HL-60 (cell line): ENCODE data around the gene LRBA.

Experiments used
- DNase-seq, 2 experiments: peaks; one replicate each; pipeline ENCODE4 v3.0.0-alpha.2; 2010 to 2020; ENCODE audit warnings: low read depth in 1 of 2, low spot score in 1 of 2
- H3K27ac ChIP-seq: fragments of 250-450 bp; sonication (Bioruptor Pico); replicated peaks from 2 replicates; pipeline ENCODE4 v1.5.1; 2020; ENCODE audit warnings: mild to moderate bottlenecking, moderate library complexity
- H3K27me3 ChIP-seq: fragments of 250-450 bp; sonication (Bioruptor Pico); 2 replicates; pipeline ENCODE4 v1.5.1; 2021; ENCODE audit warnings: mild to moderate bottlenecking, moderate library complexity; ENCODE audit not compliant: insufficient read depth, poor library complexity, severe bottlenecking
- H3K4me3 ChIP-seq: replicated peaks from 2 replicates; pipeline ENCODE4 v1.5.1; 2011; ENCODE audit warnings: mild to moderate bottlenecking, control low read depth, low read length; ENCODE audit not compliant: insufficient read depth
- CTCF ChIP-seq: IDR thresholded peaks from one replicate; pipeline ENCODE4 v1.5.1; 2011; ENCODE audit warnings: low read length, control low read depth, inconsistent platforms; ENCODE audit not compliant: insufficient read depth
- GABPA ChIP-seq: IDR thresholded peaks from 2 replicates; pipeline ENCODE4 v1.6.1; 2012; ENCODE audit warnings: low read depth
- POLR2AphosphoS5 ChIP-seq: IDR thresholded peaks from 2 replicates; pipeline ENCODE4 v1.6.1; 2012; ENCODE audit warnings: low read depth
- REST ChIP-seq: IDR thresholded peaks from 2 replicates; pipeline ENCODE4 v1.6.1; 2012; ENCODE audit warnings: low read depth; ENCODE audit not compliant: insufficient replicate concordance
- SPI1 ChIP-seq: IDR thresholded peaks from 2 replicates; pipeline ENCODE4 v1.6.1; 2012; ENCODE audit warnings: low read depth, mild to moderate bottlenecking, borderline replicate concordance

The LRBA gene

GRCh38 chr4:150286656-150287055, 728.4 kb downstream of the LRBA start:
- no peak overlapping the region for H3K27ac ChIP-seq
- TF ChIP-seq SPI1 (no peak), REST (no peak), POLR2AphosphoS5 (no peak), CTCF (no peak), GABPA (no peak)
- no peak for DNase-seq
- H3K4me3 ChIP-seq: no peak overlapping the region
- H3K27me3 ChIP-seq: no peaks in the 10 kb centered on the region

GRCh38 chr4:150283689-150284088, 731.4 kb downstream of the LRBA start:
- Histone ChIP-seq H3K27ac (no peak overlapping the region), H3K4me3 (no peak overlapping the region), H3K27me3 (no peaks in the 10 kb centered on the region)
- no peak for DNase-seq
- TF ChIP-seq SPI1 (no peak), GABPA (no peak), REST (no peak)

GRCh38 chr4:150280975-150281374, 734.1 kb downstream of the LRBA start:
- no peaks in the 10 kb centered on the region for H3K27me3 ChIP-seq

More at GRCh38 chr4:150280975-150281374, 734.1 kb downstream of the LRBA start:
- TF ChIP-seq GABPA (no peak), POLR2AphosphoS5 (no peak), SPI1 (no peak), CTCF (no peak), REST (no peak)
- Histone ChIP-seq H3K27ac (no peak overlapping the region), H3K4me3 (no peak overlapping the region)
- no peak for DNase-seq
